Measurements from ENCODE around the gene ANKIB1.

GRCh38 chr7:92409357-92409756 lies 163.6 kb downstream of the ANKIB1 start:
- TF ChIP-seq, protein P1, sequence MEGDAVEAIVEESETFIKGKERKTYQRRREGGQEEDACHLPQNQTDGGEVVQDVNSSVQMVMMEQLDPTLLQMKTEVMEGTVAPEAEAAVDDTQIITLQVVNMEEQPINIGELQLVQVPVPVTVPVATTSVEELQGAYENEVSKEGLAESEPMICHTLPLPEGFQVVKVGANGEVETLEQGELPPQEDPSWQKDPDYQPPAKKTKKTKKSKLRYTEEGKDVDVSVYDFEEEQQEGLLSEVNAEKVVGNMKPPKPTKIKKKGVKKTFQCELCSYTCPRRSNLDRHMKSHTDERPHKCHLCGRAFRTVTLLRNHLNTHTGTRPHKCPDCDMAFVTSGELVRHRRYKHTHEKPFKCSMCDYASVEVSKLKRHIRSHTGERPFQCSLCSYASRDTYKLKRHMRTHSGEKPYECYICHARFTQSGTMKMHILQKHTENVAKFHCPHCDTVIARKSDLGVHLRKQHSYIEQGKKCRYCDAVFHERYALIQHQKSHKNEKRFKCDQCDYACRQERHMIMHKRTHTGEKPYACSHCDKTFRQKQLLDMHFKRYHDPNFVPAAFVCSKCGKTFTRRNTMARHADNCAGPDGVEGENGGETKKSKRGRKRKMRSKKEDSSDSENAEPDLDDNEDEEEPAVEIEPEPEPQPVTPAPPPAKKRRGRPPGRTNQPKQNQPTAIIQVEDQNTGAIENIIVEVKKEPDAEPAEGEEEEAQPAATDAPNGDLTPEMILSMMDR (conservative IDR thresholded peaks at IDR 0.05; ENCODE audit: low read depth, low read length) = no peak
- TF ChIP-seq EZH2 (IDR thresholded peaks at IDR 0.05; ENCODE audit: borderline replicate concordance, low read depth, low read length, poor library complexity, severe bottlenecking) = no peak

Measured in A673 (cell line).